ENCODE measurements around the gene HOXA4. TPM values are rescaled to one million over a fixed set of nuclear protein-coding genes. Genes with fewer than 3 reads are reported as not detected.
A peak's percentile ranks its signal among the peaks of the same experiment; 100 is the strongest.

Gene HOXA4
- total and polyA plus RNA-seq, 2 of the 8 experiments (the other 6 are each of a cell fraction or from before 2014, with no cell fraction given), result not detected

GRCh38 chr7:27150568-27151340, 20.2 kb upstream of the HOXA4 start (continued):
- TF ChIP-seq CTCF (IDR thresholded peaks at IDR 0.05; ENCODE audit: control extremely low read depth in 1 of 3, insufficient read depth in 1 of 3, low read depth in 1 of 3, low read length in 3 of 3) (peak in 2 of 3 experiments; percentile 78 to 83; a peak in 3 of 4 replicates), SUZ12 (IDR thresholded peaks at IDR 0.05; ENCODE audit: low read length) (peak; percentile 51), EZH2 (IDR thresholded peaks at IDR 0.05; ENCODE audit: low read depth, low read length, severe bottlenecking) (peak; percentile 13), NANOG (IDR thresholded peaks at IDR 0.05; ENCODE audit: insufficient read depth, low read depth, low read length, poor library complexity, severe bottlenecking) (peak; percentile 8), GABPA (IDR thresholded peaks at IDR 0.05; ENCODE audit: borderline replicate concordance, insufficient read depth, low read length) (0 out of 2 replicates have a peak, but pooled peaks have one; percentile 17), RAD21 (IDR thresholded peaks at IDR 0.05 in 1 of 2, conservative IDR thresholded peaks at IDR 0.05 in 1 of 2; ENCODE audit: low read depth in 2 of 2, low read length in 2 of 2) (peak; percentile 48 to 66)
